ENCODE measurements around the gene CLPX.

DNA sequence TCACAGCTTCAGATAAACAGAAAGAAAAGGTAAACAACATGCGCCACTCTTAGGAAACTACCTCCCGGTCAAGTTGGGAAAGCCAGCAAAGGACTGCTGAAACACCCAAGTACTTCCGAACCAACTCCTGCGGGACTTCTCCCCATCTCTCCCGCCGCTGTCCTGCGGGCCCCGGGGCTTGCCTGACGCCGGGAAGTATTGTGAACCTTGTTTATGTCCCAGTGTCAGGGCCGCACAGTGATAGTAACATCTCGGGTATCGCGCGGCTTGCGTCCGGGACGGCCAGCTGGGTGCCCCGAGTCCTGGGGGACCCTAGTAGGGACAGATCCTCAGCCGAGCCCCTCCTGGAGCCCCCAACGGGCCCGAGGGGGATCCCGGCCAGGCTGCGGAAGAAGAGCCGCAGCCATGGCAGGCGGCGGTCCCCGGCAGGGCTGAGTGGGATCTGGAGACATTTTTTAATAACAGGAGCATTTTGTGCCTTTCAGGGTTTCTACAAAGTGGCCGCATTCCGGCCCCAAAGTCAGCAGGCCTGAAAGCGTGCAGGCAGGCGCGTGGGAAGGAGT, 756 bp downstream of the CLPX start:
- TF ChIP-seq SUZ12 (IDR thresholded peaks at IDR 0.05; ENCODE audit: extremely low read depth, insufficient read depth, insufficient read length) (no peak), YY1 (IDR thresholded peaks at IDR 0.05; ENCODE audit: insufficient read depth, insufficient read length) (no peak)

All from NT2/D1 (cell line).